ENCODE data around the gene GAL.
A peak's percentile ranks its signal among the peaks of the same experiment; 100 is the strongest.
"Not testable (repeated sequence)": the region's sequence is repeated elsewhere in the genome, so short reads cannot be mapped to it uniquely, and the experiment has no call there.

The GAL gene

DNA sequence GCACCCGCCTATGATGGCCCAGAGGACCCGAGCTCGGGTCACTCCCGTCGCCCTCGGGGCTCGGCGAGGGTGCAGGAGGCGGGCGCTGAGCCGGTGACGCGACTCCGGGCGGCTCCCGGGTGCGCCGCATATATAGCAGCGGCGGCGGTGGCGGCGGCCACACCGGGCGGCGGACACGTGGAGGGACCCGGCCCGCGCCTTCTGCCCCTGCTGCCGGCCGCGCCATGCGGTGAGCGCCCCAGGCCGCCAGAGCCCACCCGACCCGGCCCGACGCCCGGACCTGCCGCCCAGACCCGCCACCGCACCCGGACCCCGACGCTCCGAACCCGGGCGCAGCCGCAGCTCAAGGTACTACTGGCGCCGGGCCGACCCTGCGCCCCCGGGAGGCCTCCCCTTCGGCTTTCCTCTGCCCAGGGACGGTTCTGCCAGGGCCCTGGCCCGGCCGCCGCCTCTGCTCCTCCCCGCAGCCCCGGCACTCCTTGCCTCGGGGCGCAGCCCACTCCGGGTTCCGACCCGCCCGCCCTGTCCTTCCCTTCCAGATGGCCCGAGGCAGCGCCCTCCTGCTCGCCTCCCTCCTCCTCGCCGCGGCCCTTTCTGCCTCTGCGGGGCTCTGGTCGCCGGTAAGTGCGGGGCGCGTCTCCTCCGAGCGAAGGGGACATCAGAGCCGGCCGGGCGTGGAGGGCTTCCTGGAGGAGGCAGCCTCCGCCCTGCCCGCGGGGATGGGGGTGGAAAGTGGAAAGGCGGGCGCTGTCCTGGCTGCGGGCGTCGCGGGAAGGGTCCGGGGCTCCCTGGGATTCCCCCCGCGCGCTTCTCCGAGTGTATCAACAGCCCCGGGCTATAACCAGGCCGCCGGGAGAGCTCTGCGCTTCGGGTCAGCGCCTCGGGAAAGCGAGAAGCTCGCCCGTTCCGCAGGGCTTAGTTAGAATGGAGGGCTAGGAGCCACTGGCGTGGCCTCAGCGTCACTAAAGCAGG is at the start of gene GAL:
GAL (plus strand) TSS at position 160 of the 972 bp plus-strand sequence; CDS start at position 540, 380 bp downstream.
- DNase-seq, result no peak

GRCh38 chr11:68634606-68635005 is 49.7 kb upstream of the GAL start:
- not testable (repeated sequence) for DNase-seq

DNA sequence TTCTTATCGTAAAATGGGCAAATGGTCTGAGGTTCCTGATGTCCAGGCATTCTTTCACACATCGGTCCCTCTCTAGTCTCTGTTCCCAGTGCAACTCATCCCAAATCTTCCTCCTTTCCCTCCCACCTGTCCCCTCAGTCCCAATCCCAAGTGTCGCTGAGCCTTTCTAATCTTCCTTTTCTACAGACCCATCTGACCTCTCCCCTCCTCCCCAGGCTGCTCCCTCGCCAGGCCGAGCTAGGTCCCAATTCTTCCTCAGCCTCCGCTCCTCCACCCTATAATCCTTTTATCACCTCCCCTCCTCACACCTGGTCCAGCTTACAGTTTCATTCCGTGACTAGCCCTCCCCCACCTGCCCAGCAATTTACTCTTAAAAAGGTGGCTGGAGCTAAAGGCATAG is 49.2 kb upstream of the GAL start:
- DNase-seq, result not testable (repeated sequence)

DNA sequence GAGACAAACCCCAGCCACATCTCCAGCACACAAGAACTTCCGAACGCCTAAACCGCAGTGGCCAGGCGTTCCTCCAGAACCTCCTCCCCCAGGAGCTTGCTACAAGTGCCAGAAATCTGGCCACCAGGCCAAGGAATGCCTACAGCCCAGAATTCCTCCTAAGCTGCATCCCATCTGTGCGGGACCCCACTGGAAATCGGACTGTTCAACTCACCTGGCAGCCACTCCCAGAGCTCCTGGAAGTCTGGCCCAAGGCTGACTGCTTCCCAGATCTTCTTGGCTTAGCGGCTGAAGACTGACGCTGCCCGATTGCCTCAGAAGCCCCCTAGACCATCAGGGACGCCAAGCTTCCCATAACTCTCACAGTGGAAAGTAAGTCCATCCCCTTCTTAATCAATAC is 48.5 kb upstream of the GAL start:
- DNase-seq, result not testable (repeated sequence)

DNA sequence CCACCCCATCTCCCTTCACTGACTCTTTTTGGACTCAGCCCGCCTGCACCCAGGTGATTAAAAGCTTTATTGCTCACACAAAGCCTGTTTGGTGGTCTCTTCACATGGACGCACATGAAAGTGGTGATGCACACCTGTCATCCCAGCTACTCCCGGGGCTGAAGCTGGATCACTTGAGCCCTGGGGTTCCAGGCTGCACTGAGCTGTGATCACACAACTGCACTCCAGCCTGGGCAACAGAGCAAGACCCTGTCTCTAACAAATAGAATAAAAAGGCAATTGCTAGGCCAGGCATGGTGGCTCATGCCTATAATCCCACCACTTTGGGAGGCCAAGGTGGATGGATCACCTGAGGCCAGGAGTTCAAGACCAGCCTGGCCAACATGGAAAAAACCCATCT is 45.0 kb upstream of the GAL start:
- not testable (repeated sequence) for DNase-seq

DNA sequence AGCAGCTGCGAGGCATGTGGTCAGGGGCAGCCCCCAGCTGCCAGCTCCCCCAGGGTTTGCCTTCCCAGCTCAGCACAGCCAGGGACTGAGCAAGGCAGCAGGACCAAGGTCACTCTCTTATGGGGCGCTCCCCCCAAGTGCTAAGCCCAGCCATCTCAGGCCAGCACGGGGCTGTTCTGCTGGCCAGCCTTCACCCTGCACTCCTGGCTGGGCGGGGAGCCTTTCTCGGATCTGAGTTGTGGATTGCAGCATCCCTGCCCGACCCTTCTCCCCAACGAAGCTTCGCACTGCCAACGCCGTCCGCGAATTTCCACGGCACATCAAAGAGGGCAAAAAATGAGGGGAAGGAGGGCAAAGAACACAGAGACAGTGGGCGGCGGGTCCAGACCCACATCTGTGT is 42.5 kb upstream of the GAL start:
- DNase-seq, result no peak

DNA sequence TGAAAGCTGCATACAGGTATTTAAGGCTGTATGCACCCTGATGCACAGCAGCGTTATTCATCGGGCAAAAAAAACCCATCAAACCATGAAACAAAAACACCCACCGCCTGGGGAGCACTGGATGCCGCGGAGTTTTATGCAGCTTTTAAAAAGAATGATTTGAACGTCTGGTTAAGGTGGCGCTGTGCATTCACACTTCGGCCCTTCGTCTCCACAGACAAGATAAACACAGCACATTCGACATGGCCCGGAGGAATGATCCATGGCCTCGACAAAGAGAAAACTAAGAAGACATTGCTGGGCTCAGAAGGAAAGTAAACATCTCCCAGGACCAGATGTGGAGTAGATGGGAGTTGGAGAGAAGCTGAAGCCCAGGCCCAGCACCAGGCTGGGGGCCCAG is 40.8 kb upstream of the GAL start:
- peak; percentile 26 for DNase-seq

DNA sequence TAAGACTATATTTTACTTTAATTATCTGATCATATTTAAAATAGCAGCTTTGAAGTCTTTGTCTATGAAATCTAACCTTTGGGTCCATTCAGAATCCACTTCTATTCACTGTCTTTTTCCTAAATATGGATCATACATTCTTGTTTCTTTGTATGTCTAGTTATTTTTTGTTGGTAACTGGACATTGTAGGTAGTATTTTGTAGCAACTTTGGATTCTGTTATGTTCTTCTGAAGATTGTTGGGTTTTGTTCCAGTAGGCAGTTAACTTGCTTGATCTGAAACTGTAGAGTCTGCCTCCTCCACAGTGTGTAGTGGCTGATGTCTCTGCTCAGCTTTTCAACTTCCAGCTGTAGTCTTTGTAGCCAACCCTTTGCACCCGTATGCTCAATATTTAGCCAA is 37.5 kb upstream of the GAL start:
- no peak for DNase-seq

DNA sequence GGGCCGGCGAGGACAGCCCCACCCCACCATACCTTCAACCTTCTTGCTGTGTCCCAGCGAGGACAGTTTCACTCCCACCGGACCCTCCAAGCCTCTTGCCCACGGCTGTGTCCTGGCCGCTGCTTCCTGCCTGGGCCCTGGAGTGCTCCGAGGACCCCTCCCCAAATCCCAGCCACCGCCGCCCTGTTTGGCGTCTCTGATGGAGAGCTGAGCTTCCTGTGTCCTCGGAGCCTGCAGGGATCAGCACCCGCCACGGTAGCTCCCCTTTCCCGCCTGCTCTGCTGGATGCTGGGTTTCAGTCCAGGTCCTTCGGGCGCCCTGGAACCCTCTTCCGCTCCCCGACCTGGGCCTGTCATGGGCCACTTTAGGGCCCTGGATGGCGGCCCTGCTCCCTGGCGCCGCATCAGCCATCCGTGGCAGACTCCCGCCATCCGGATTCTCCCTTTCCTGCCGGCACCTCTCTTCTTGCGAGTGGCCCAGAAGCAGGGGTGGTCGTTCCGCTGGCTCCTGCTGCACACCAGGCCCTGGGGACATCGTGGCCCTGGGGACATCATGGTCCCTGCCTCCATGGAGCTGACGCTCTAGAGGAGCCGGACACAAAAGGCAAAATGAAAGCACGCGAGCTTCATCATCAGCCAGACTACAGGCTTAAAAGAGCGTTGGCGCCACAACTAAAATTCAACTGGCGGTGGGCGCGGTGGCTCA is 34.3 kb upstream of the GAL start:
- DNase-seq, result no peak

DNA sequence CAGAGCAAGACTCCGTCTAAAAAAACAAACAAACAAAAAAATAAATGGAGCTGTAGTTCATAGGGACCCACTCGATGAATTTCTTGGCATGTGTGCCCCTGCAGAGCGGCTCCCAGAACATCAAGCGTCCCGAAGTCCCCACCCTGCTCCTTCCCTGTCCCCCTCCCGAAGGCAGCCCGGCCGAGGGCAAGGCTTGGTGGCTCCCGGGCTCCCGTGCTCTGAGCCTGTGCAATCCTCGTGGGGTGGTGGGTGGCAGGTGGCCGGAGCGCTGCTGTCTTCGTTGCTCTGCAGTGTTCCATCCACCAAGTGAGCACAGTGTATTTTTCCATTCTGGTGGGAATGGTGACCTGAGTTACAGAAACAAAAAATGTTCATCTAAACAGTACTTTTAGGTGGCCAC is 33.5 kb upstream of the GAL start:
- no peak for DNase-seq

GRCh38 chr11:68651208-68651984 is 32.9 kb upstream of the GAL start:
- DNase-seq, result no peak

DNA sequence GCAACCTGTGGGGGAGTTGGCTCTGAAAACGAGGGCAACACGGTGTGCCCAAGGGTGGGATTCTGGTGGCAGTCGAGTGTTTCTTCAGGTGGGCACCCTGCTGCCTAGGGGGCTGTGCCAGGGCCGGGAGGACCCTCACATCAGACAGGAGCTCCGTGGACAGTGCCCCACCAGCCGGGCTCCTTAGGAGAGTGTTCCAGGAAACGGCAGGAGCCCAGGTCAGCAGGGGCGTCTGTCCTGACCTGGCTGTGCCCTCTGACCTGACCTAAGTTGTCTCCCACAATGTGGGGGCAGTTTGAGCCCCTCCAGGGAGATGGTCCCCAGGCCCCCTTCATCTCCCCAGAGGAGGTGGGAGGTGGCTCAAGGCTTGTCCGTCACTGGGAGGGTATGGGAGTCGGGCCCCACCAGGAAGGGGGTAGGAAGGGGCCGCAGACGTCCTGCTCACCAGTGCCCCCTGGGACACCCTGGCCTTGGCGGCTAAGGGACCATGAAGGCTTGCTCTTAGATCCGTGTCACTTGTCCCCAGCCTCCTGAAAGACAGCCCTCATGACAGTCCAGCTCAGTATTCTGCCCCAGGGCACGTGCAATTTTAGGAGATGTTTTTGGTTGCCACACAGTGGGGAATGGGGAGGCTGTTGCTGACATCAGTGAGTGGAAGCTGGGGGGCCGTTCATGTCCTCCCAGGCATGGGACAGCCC is 32.2 kb upstream of the GAL start:
- no peak for DNase-seq

- no peak for DNase-seq
These were observed 31.6 kb upstream of the GAL start for GRCh38 chr11:68652683-68653156.

DNA sequence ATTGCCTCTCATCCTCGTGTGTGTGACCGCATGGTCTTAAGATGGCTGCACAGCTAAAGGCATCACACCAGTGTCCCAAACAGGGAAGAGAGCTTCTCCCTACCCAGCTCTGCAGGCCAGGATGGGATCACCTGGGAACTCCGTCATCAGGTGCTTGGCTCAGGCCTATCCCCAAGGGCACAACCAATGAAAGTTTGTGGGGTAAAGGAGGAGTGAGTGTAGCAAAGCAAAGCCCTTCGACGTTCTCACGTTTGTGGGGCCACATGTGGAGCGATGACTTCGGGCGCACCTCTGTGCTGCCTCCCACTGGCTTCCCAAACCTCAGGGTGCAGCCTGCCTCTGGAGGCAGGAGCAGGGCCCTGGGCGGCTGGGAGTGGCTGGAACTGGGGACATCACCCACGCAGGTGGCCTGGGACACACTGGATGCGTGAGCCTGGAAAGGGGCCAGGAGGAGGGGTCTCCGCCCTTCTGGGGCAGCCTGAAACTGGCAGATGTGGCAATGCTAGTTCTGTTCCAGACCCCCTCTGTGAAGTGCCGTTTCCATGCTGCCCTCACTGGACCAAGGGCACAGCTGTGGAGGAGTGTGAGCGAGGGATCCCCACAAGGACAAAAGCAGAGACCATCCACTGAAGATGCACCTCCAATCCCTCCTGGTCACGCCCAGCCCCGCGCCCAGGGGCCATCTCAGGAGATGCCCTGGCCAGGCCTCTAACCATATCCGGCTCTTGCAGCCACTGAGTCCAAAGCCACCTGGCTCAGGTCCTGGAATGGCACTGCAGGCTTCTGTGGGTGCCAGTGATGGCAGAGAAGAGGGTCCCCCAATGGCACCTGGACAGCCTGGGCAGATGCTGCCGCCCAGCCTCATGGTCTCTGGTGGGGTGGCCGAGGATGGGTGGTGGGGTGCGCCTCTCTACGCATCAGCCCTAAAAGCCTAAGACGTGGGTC is 30.6 kb upstream of the GAL start:
- no peak for DNase-seq

DNA sequence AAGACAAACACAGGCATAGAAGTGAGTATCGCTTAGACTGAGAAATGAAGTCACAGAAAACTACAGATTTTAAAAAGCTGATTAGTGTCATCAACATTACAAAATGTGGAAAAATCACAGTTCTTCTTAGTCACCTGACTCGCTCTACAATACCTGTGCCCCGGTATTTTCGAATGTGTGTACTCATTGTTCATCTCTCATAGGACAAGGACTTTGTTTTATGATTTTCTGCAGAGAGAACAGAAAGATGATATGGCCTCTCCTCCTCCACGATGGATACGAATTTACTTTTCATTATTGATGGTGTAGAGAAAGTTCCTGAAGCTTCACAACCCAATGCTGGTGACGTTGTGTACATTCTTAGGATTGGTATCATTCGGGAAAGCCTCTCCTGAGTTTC is 29.4 kb upstream of the GAL start:
- DNase-seq, result no peak

GRCh38 chr11:68655406-68655805 is 28.9 kb upstream of the GAL start:
- no peak for DNase-seq

- DNase-seq, result no peak
These were observed 28.5 kb upstream of the GAL start for GRCh38 chr11:68655806-68656205.

- DNase-seq, result no peak
These were observed 27.1 kb upstream of the GAL start for GRCh38 chr11:68657021-68657780.

GRCh38 chr11:68658097-68658496 is 26.2 kb upstream of the GAL start:
- no peak for DNase-seq

GRCh38 chr11:68658661-68659060 is 25.7 kb upstream of the GAL start:
- DNase-seq, result no peak

All from kidney glomerular epithelial cell (primary cell).